BE2C (cell line): ENCODE measurements around the gene EYS.

Source experiments
- DNase-seq: peaks from one replicate; pipeline ENCODE4 v3.0.0-alpha.2; 2020
- H3K27me3 ChIP-seq: fragments of 250-450 bp; sonication (Bioruptor Pico); 2 replicates; pipeline ENCODE4 v1.5.1; 2020; ENCODE audit warnings: mild to moderate bottlenecking
- H3K36me3 ChIP-seq: fragments of 250-450 bp; sonication (Bioruptor Pico); 2 replicates; pipeline ENCODE4 v1.5.1; 2020; ENCODE audit warnings: mild to moderate bottlenecking
- H3K4me1 ChIP-seq: fragments of 250-450 bp; sonication (Bioruptor Pico); 2 replicates; pipeline ENCODE4 v1.5.1; 2020
- H3K4me3 ChIP-seq: 2 replicates; pipeline ENCODE4 v1.5.1; 2011; ENCODE audit warnings: low read depth, low read length
- H3K9me3 ChIP-seq: fragments of 250-450 bp; sonication (Bioruptor Pico); 2 replicates; pipeline ENCODE4 v1.5.1; 2020
- CTCF ChIP-seq: IDR thresholded peaks from 2 replicates; pipeline ENCODE4 v1.5.1; 2012; ENCODE audit warnings: mild to moderate bottlenecking, low read depth, low read length

EYS gene

GRCh38 chr6:64782877-64783276 is 924.1 kb downstream of the EYS start:
- Histone ChIP-seq H3K4me3 (no peak overlapping the region), H3K36me3 (no peaks in the 10 kb centered on the region), H3K4me1 (no peaks in the 10 kb centered on the region), H3K27me3 (no peaks in the 10 kb centered on the region), H3K9me3 (no peaks in the 10 kb centered on the region; the same call in 1 of the 2 replicates)
- DNase-seq: no peak
- TF ChIP-seq CTCF: no peak

- DNase-seq: no peak
- no peak for TF ChIP-seq CTCF
- H3K27me3 ChIP-seq: no peaks in the 10 kb centered on the region
- no peaks in the 10 kb centered on the region for H3K36me3 ChIP-seq
- no peaks in the 10 kb centered on the region; the same call in none of the 2 replicates for H3K9me3 ChIP-seq
- H3K4me1 ChIP-seq: no peaks in the 10 kb centered on the region
- H3K4me3 ChIP-seq: no peak overlapping the region
These were observed 928.9 kb downstream of the EYS start for GRCh38 chr6:64777941-64778785.

GRCh38 chr6:64776359-64776758 is 930.7 kb downstream of the EYS start:
- H3K36me3 ChIP-seq: no peaks in the 10 kb centered on the region
- no peaks in the 10 kb centered on the region for H3K27me3 ChIP-seq
- no peak overlapping the region for H3K4me3 ChIP-seq
- no peaks in the 10 kb centered on the region for H3K4me1 ChIP-seq
- no peak for DNase-seq
- H3K9me3 ChIP-seq: no peaks in the 10 kb centered on the region; the same call in none of the 2 replicates
- TF ChIP-seq CTCF: no peak

- Histone ChIP-seq H3K36me3 (no peaks in the 10 kb centered on the region), H3K27me3 (no peaks in the 10 kb centered on the region), H3K9me3 (no peaks in the 10 kb centered on the region; the same call in none of the 2 replicates), H3K4me3 (no peak overlapping the region), H3K4me1 (no peaks in the 10 kb centered on the region)
- no peak for TF ChIP-seq CTCF
- DNase-seq: no peak
These were observed 932.1 kb downstream of the EYS start for GRCh38 chr6:64774881-64775280.

GRCh38 chr6:64750910-64751309 is 956.1 kb downstream of the EYS start:
- TF ChIP-seq CTCF: no peak
- Histone ChIP-seq H3K4me3 (no peak overlapping the region), H3K27me3 (no peaks in the 10 kb centered on the region), H3K36me3 (no peaks in the 10 kb centered on the region), H3K9me3 (no peaks in the 10 kb centered on the region), H3K4me1 (no peaks in the 10 kb centered on the region)
- DNase-seq: no peak

GRCh38 chr6:64737418-64737817 is 969.6 kb downstream of the EYS start:
- no peaks in the 10 kb centered on the region for H3K4me1 ChIP-seq
- H3K36me3 ChIP-seq: no peaks in the 10 kb centered on the region
- DNase-seq: no peak
- TF ChIP-seq CTCF: no peak
- H3K4me3 ChIP-seq: no peak overlapping the region
- no peaks in the 10 kb centered on the region for H3K9me3 ChIP-seq
- no peaks in the 10 kb centered on the region for H3K27me3 ChIP-seq
